ENCODE measurements around the gene LMAN2.

The LMAN2 gene

DNA sequence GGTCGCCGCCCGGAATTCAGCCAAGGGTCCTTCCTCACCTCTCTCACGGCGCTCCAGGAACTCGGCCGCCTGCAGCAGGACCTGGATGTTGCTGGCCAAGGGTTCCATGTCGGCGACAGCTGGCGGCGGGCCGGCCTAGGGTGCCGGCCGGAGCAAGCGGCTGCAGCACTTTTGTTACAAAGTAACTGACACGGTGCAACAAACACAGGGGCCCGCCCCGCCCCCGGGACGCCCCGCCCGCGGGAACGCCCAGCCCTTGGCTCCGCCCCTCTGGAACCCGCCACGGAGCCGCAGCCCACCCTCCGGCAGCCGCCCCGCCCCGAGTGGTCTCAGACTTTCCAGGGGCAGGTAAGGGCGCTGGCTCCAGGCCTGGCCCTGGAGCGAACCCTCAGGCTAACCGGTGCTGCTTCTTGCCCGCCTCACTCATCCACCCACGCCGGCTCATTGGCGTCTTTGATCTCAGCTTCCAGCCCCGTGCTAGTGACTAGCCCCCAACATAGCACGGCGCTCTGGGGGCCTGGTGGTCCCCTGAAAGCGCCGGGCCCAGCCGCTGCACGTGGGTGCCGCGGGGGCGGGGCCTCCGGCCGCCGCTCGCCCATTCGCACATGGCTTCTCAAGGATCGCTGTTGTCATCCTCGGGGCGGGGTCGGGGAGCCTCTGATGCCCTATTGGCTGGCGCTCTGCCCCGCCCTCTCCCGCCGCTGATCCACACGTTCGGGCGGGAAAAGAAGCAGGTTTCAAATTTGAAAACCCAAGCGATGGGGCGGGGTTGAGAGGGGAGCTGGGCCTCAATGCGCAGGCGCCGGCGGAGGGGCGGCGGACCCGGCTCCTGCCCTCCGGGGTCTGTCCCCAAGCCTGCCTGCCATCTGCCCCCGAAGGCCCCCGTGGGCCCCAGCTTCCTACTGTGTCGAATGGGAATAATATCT, 39.5 kb downstream of the LMAN2 start, which contains the start of gene MXD3:
MXD3 (minus strand) TSS at position 176 of the 926 bp plus-strand sequence; CDS start at position 108, 68 bp downstream.
- peak within 1 kb of the TSS; percentile 66 for H3K4me3 ChIP-seq (ENCODE audit: low read depth, low read length)
- TF ChIP-seq CTCF (IDR thresholded peaks at IDR 0.05; ENCODE audit: borderline replicate concordance, insufficient read depth, low read depth, low read length), result no peak

GRCh38 chr5:177311392-177311722, 40.1 kb downstream of the LMAN2 start:
- TF ChIP-seq CTCF (IDR thresholded peaks at IDR 0.05; ENCODE audit: borderline replicate concordance, insufficient read depth, low read depth, low read length), result no peak
- H3K4me3 ChIP-seq (ENCODE audit: low read depth, low read length), result peak overlapping the region; percentile 66

DNA sequence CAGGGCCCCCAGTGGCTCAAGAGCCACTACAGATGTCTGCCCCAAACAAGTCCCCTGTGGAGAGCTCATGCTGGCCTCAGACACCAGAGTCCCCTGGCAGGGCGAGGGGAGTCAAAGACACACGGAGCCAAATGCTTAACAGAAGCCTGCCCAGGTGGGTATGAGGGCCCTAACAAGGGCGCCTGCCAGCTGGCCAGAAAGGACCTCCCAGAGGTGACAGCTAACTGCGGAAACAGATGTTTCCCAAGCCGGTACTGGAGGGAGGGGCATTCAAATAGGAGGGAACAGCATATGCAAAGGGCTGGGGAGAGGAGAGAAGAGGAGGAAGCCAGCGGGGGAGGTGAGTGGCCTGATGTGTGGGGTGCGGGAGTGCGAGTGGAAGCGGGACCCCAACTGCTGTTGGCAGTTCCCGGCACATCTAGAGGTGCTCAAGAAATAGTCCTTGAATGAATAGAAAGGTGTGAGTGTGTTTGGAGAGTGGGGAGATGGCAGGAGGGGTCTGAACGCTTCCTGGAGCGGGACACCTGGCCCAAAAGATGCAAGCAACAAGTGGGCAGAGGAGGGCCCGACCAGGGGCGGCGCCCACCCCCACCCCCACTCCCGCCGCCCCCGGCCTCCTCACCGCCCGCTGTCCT, 40.6 kb downstream of the LMAN2 start:
- H3K4me3 ChIP-seq (ENCODE audit: low read depth, low read length), result peak overlapping the region; percentile 66
- no peak for TF ChIP-seq CTCF (IDR thresholded peaks at IDR 0.05; ENCODE audit: borderline replicate concordance, insufficient read depth, low read depth, low read length)

- no peak for TF ChIP-seq CTCF (IDR thresholded peaks at IDR 0.05; ENCODE audit: borderline replicate concordance, insufficient read depth, low read depth, low read length)
- H3K4me3 ChIP-seq (ENCODE audit: low read depth, low read length), result peak overlapping the region; percentile 66
These were observed 41.1 kb downstream of the LMAN2 start for GRCh38 chr5:177310332-177310731.

DNA sequence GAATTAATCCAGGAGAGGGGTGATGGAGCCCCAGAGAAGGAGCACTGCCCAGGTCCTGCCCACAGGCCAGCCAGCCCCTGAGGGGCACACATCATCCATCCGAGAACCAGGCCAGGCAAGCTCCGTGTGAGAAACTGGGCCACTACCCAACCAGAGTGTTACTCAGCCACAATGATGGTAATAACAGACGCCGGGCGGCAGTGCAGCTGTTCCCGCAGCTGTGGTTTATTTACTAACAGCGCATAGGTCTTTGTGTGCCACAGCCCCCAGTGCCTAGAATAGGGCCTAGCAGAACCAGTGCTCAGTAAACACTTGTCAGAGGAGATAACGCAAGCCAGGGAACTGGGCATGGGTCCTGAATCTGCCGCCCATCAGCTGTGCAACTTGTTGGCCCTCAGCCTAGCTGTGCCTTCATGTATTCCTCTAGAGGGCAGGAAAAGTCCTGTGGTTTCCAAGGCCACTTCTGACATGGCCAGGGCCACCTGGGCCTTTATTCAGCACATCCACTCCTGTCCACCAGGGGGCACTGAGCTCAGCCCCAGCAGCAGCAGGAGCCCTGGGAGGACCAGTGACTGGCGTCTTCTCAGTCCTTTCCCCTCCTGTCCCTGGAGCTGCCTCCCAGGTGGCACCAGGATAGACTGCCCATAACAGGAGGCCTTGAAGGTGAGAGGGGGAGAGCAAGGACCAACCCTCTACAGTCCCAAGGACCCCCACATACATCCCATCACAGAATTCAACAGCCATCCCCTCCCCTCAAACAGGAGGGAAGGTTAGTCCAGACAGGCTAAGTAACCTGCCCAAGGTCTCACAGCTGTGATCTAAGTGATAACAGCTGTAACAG, 41.9 kb downstream of the LMAN2 start:
- TF ChIP-seq CTCF (IDR thresholded peaks at IDR 0.05; ENCODE audit: borderline replicate concordance, insufficient read depth, low read depth, low read length), result peak; percentile 94
- no peak overlapping the region for H3K4me3 ChIP-seq (ENCODE audit: low read depth, low read length)

DNA sequence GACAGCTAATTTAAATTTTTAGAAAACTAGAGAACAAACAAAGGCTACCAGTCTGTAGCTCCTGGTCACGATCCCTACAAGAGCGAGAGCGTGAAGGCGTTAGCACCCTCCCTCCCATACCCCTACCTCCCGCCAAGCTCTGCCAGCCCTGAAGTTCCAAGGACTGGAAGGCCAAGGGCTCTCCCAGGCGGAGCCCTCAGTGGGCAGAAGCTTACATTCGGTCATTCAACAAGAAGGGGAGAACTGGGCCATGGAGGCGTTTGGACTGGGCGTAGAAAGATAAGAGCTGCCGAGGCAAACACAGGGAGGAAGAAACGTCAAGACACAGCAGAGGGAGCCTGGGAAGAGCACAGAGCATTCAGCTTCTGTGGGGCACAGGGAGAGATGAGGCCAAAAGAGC, 42.7 kb downstream of the LMAN2 start:
- no peak for TF ChIP-seq CTCF (IDR thresholded peaks at IDR 0.05; ENCODE audit: borderline replicate concordance, insufficient read depth, low read depth, low read length)
- no peak overlapping the region for H3K4me3 ChIP-seq (ENCODE audit: low read depth, low read length)

Measured in GM12875 (cell line).